IMR-90 (cell line): ENCODE results near the gene CDC42EP1. TPM values are rescaled to one million over a fixed set of nuclear protein-coding genes. Genes with fewer than 3 reads are reported as not detected.

Experiments
- ATAC-seq: fragments of 200-7000 bp; cut with Tn5 transposase; 2 replicates; pipeline ENCODE4 v1.9.1; 2020; ENCODE audit warnings: low read depth, mild to moderate bottlenecking, moderate library complexity
- BruUV-seq: library from RNA; stranded (reverse); fragments of 400-500 nt; replicated peaks from 2 replicates; lab custom pipeline; 2021; lab: Mats Ljungman, UMichigan
- CTCF ChIA-PET: fragments of 300-600 bp; formaldehyde crosslinking; extraction: SDS; loops from one replicate; lab custom pipeline; 2021; ENCODE audit warnings: antibody characterized with exemption; lab: Yijun Ruan, JAX
- POLR2A ChIA-PET: fragments of 300-600 bp; sonication (Branson Sonifier 250); formaldehyde crosslinking; loops from one replicate; lab custom pipeline; 2022; ENCODE audit warnings: antibody characterized with exemption; ENCODE audit not compliant: unreplicated experiment; lab: Charles Lee
- DNase-seq: peaks from one replicate; pipeline ENCODE4 v3.0.0; 2013
- H2AFZ ChIP-seq: replicated peaks from 2 replicates; pipeline ENCODE3; 2013; ENCODE audit warnings: low read length, mild to moderate bottlenecking; ENCODE audit not compliant: poor library complexity
- H2AK5ac ChIP-seq: 2 replicates; pipeline ENCODE4 v1.6.1; 2013; ENCODE audit warnings: low read depth, low read length, inconsistent platforms
- H2AK9ac ChIP-seq: replicated peaks from 2 replicates; pipeline ENCODE3; 2013; ENCODE audit warnings: mild to moderate bottlenecking, low read depth, low read length, moderate library complexity; ENCODE audit not compliant: poor library complexity
- H2BK120ac ChIP-seq: 2 replicates; pipeline ENCODE4 v1.6.1; 2013; ENCODE audit warnings: low read depth, low read length, inconsistent platforms
- H2BK15ac ChIP-seq: 3 replicates; pipeline ENCODE4 v1.6.1; 2013; ENCODE audit warnings: low read depth, low read length, inconsistent platforms
- H2BK20ac ChIP-seq: 2 replicates; pipeline ENCODE4 v1.6.1; 2013; ENCODE audit warnings: low read depth, mild to moderate bottlenecking, inconsistent platforms, low read length, moderate library complexity
- H2BK5ac ChIP-seq: 2 replicates; pipeline ENCODE4 v1.6.1; 2013; ENCODE audit warnings: mild to moderate bottlenecking, low read depth, low read length, inconsistent platforms; ENCODE audit not compliant: poor library complexity, severe bottlenecking
- H3K14ac ChIP-seq: replicated peaks from 2 replicates; pipeline ENCODE4 v1.6.1; 2013; ENCODE audit warnings: low read depth, low read length, inconsistent platforms
- H3K18ac ChIP-seq: 2 replicates; pipeline ENCODE4 v1.6.1; 2013; ENCODE audit warnings: low read depth, low read length, control low read depth
- H3K23ac ChIP-seq: 2 replicates; pipeline ENCODE4 v1.6.1; 2013; ENCODE audit warnings: low read depth, low read length, inconsistent platforms
- H3K27ac ChIP-seq: 2 replicates; pipeline ENCODE4 v1.5.1; 2013; ENCODE audit warnings: mild to moderate bottlenecking, control low read depth, low read length; ENCODE audit not compliant: insufficient read depth
- H3K27me3 ChIP-seq: 2 replicates; pipeline ENCODE4 v1.6.1; 2013; ENCODE audit warnings: low read length; ENCODE audit not compliant: control insufficient read depth, insufficient read depth
- H3K36me3 ChIP-seq: 2 replicates; pipeline ENCODE4 v1.6.1; 2013; ENCODE audit warnings: low read length, mixed read lengths; ENCODE audit not compliant: control insufficient read depth, insufficient read depth
- H3K4ac ChIP-seq: 2 replicates; pipeline ENCODE4 v1.6.1; 2013; ENCODE audit warnings: low read depth, low read length, inconsistent platforms
- H3K4me1 ChIP-seq: 2 replicates; pipeline ENCODE4 v1.6.1; 2013; ENCODE audit warnings: low read length, mixed read lengths; ENCODE audit not compliant: control insufficient read depth, insufficient read depth
- H3K4me2 ChIP-seq: 2 replicates; pipeline ENCODE4 v1.6.1; 2013; ENCODE audit warnings: low read depth, mild to moderate bottlenecking, control low read depth, low read length, moderate library complexity
- H3K4me3 ChIP-seq: 2 replicates; pipeline ENCODE4 v1.5.1; 2013; ENCODE audit warnings: low read depth, mild to moderate bottlenecking, control low read depth, low read length, moderate library complexity; ENCODE audit not compliant: insufficient read depth
- H3K56ac ChIP-seq: 2 replicates; pipeline ENCODE4 v1.6.1; 2013; ENCODE audit warnings: low read length, inconsistent platforms; ENCODE audit not compliant: insufficient read depth; ENCODE audit errors: extremely low read depth
- H3K79me1 ChIP-seq, 2 experiments: 2 replicates each; pipeline ENCODE4 v1.6.1; 2013; ENCODE audit warnings: low read length in 2 of 2, inconsistent platforms in 1 of 2, low read depth in 1 of 2
- H3K9ac ChIP-seq: 2 replicates; pipeline ENCODE4 v1.6.1; 2013; ENCODE audit warnings: low read depth, low read length, control low read depth
- H3K9me1 ChIP-seq: 2 replicates; pipeline ENCODE4 v1.6.1; 2013; ENCODE audit warnings: low read length, inconsistent platforms; ENCODE audit not compliant: insufficient read depth
- H3K9me3 ChIP-seq: 2 replicates; pipeline ENCODE4 v1.6.1; 2013; ENCODE audit warnings: low read length; ENCODE audit not compliant: control insufficient read depth, insufficient read depth
- H4K20me1 ChIP-seq: 2 replicates; pipeline ENCODE4 v1.6.1; 2013; ENCODE audit warnings: low read length, inconsistent platforms; ENCODE audit not compliant: insufficient read depth
- H4K5ac ChIP-seq: 2 replicates; pipeline ENCODE4 v1.6.1; 2013; ENCODE audit warnings: mild to moderate bottlenecking, low read depth, low read length, control low read depth
- H4K8ac ChIP-seq, 2 experiments: 2 replicates each; pipeline ENCODE4 v1.6.1; 2013; ENCODE audit warnings: low read depth in 2 of 2, low read length in 2 of 2, control low read depth in 1 of 2, inconsistent platforms in 1 of 2
- H4K91ac ChIP-seq: 2 replicates; pipeline ENCODE4 v1.6.1; 2013; ENCODE audit warnings: low read depth, low read length, inconsistent platforms; ENCODE audit not compliant: insufficient read depth
- MXI1 ChIP-seq: IDR thresholded peaks from 2 replicates; pipeline ENCODE4 v1.6.1; 2012; ENCODE audit warnings: low read depth, mild to moderate bottlenecking, low read length, moderate library complexity, borderline replicate concordance
- WGBS, 2 experiments: methylation state at CpG; one replicate each; pipeline versions ENCODE4 v1.1.5 to v1.1.7; 2013; ENCODE audit warnings: missing lambda C conversion rate in 2 of 2; ENCODE audit not compliant: insufficient read length in 1 of 2; ENCODE audit errors: extremely low coverage in 2 of 2; 5-methylcytosine and 5-hydroxymethylcytosine counted together
- dilution Hi-C: fragments of 300-500 bp; cut with HindIII; formaldehyde crosslinking; loops from one replicate; pipeline ENCODE4 v1.14.3; 2018; ENCODE audit warnings: low sequenced_read_pairs; ENCODE audit not compliant: unreplicated experiment
- in situ Hi-C: fragments of 300-500 bp; cut with MboI; formaldehyde crosslinking; loops from 3 replicates; pipeline ENCODE4 v1.14.3; 2019; ENCODE audit warnings: low sequenced_read_pairs, inconsistent platforms, mixed read lengths
- intact Hi-C: fragments of 100-400 bp; cut with micrococcal nuclease; formaldehyde crosslinking; loops from 2 replicates; pipeline ENCODE4 v1.10.0; 2022
- polyA plus RNA-seq, 3 experiments: library from polyadenylated mRNA; depleted of rRNA; stranded (reverse); fragments of >200 nt; gene quantifications; 2 replicates each; pipeline ENCODE4 v1.2.3, GENCODE V29; 2012; ENCODE audit warnings: low replicate concordance in 1 of 3
- total RNA-seq: library from RNA; depleted of rRNA; stranded (reverse); fragments of >200 nt; gene quantifications from 2 replicates; pipeline ENCODE4 v1.2.3, GENCODE V29; 2012
- TF ChIP-seq, protein P1 (sequence below): fragments of 150-350 bp; IDR thresholded peaks from 2 replicates; pipeline ENCODE4 v1.6.1; 2017; ENCODE audit warnings: mild to moderate bottlenecking, antibody characterized with exemption, low read length, low read depth

The CDC42EP1 gene
- total and polyA plus RNA-seq, 2 of the 4 experiments (the other 2 are of a cell fraction): 4.7 to 47.3 TPM

DNA sequence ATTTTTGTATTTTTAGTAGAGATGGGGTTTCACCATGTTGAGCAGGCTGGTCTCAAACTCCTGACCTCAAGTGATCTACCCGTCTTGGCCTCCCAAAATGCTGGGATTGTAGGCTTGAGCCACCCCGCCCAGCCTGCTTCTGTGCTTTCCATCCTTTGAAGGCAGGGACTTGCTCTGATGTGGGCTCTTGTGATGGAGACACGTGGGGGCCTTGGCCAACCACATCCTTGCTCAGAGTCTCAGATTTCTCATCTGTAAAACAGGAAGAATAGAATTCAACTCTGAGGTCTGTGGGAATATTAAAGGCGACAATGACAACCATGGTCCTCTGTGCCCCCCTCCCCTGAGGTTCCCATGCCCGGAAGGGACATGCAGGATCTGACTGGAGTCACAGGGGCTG is 44.6 kb downstream of the CDC42EP1 start:
- Histone ChIP-seq H3K36me3 (no peaks in the 10 kb centered on the region), H2BK20ac (no peak overlapping the region), H2AFZ (peak overlapping the region; percentile 18), H4K20me1 (0 out of 2 replicates have a peak, but pooled peaks cover 3% of the 10 kb centered on the region), H3K27me3 (peaks cover 11% of the 10 kb centered on the region), H4K5ac (no peak overlapping the region), H3K18ac (no peak overlapping the region), H3K79me1 (peaks cover 8 to 14% of the 10 kb centered on the region in 2 experiments; a peak in 3 of 4 replicates), H3K9me3 (no peaks in the 10 kb centered on the region), H3K4me3 (no peak overlapping the region), H3K9me1 (no peaks in the 10 kb centered on the region), H4K8ac (no peak overlapping the region), H2BK15ac (no peak overlapping the region), H2BK120ac (no peak overlapping the region), H3K4me2 (no peak overlapping the region), H4K91ac (no peak overlapping the region), H2AK5ac (no peak overlapping the region), H3K23ac (no peak overlapping the region), H3K27ac (no peak overlapping the region), H3K14ac (no peak overlapping the region), H3K56ac (no peak overlapping the region), H2BK5ac (no peak overlapping the region), H2AK9ac (no peak overlapping the region), H3K9ac (no peak overlapping the region), H3K4ac (no peak overlapping the region), H3K4me1 (peaks cover 2% of the 10 kb centered on the region; the same call in 1 of the 2 replicates)
- DNase-seq: no peak
- intact Hi-C loops: loop anchor here (5.0 kb wide), 1 partner anchor 58 kb away; no protein-coding TSS in a partner anchor
- no CpG with 5 or more reads among the region's 5 CpGs for WGBS, 2 experiments
- ATAC-seq: no peak
- in situ Hi-C loops: no loop called here
- ChIA-PET CTCF (interaction anchor here (0.7 kb wide), 1 partner anchor 345 kb away, joined by 3 read pairs; no protein-coding TSS in a partner anchor), POLR2A (no interaction called here)
- TF ChIP-seq, protein P1, sequence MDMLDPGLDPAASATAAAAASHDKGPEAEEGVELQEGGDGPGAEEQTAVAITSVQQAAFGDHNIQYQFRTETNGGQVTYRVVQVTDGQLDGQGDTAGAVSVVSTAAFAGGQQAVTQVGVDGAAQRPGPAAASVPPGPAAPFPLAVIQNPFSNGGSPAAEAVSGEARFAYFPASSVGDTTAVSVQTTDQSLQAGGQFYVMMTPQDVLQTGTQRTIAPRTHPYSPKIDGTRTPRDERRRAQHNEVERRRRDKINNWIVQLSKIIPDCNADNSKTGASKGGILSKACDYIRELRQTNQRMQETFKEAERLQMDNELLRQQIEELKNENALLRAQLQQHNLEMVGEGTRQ: peak; percentile 53
- no peak for TF ChIP-seq MXI1
- no TSS peak for BruUV-seq
- dilution Hi-C loops: no loop called here
